ENCODE measurements around the gene TGFBI.

GRCh38 chr5:136052692-136053335 is 24.0 kb downstream of the TGFBI start:
- TF ChIP-seq, protein P1, sequence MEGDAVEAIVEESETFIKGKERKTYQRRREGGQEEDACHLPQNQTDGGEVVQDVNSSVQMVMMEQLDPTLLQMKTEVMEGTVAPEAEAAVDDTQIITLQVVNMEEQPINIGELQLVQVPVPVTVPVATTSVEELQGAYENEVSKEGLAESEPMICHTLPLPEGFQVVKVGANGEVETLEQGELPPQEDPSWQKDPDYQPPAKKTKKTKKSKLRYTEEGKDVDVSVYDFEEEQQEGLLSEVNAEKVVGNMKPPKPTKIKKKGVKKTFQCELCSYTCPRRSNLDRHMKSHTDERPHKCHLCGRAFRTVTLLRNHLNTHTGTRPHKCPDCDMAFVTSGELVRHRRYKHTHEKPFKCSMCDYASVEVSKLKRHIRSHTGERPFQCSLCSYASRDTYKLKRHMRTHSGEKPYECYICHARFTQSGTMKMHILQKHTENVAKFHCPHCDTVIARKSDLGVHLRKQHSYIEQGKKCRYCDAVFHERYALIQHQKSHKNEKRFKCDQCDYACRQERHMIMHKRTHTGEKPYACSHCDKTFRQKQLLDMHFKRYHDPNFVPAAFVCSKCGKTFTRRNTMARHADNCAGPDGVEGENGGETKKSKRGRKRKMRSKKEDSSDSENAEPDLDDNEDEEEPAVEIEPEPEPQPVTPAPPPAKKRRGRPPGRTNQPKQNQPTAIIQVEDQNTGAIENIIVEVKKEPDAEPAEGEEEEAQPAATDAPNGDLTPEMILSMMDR (IDR thresholded peaks at IDR 0.05; ENCODE audit: low read depth, low read length), result no peak
- TF ChIP-seq EZH2phosphoT487 (IDR thresholded peaks at IDR 0.05; ENCODE audit: low read depth), result no peak
